Liver (tissue), 3 donors: ENCODE results near the gene STAT2.

Experiments used
- EGR1 ChIP-seq, 2 donors: IDR thresholded peaks; 2 replicates each; pipeline ENCODE4 v1.6.1; 2016 to 2018; ENCODE audit warnings: antibody characterized with exemption in 2 of 2, low read depth in 2 of 2
- FOXA1 ChIP-seq: IDR thresholded peaks from 2 replicates; pipeline ENCODE4 v1.6.1; 2016; ENCODE audit warnings: antibody characterized with exemption
- GABPA ChIP-seq, 2 donors: IDR thresholded peaks in 1 of 2; conservative IDR thresholded peaks in 1 of 2; 2 replicates each; pipeline ENCODE4 v1.6.1; 2016; ENCODE audit warnings: antibody characterized with exemption in 2 of 2, mild to moderate bottlenecking in 1 of 2, moderate library complexity in 1 of 2
- JUND ChIP-seq, 2 donors: IDR thresholded peaks; 2 replicates each; pipeline ENCODE4 v1.6.1; 2016; ENCODE audit warnings: antibody characterized with exemption in 2 of 2
- RAD21 ChIP-seq, 2 donors: IDR thresholded peaks; 2 replicates each; pipeline ENCODE4 v1.6.1; 2016; ENCODE audit warnings: antibody characterized with exemption in 2 of 2, mild to moderate bottlenecking in 2 of 2
- RXRA ChIP-seq, 2 donors: IDR thresholded peaks; 2 replicates each; pipeline ENCODE4 v1.6.1; 2017 to 2018; ENCODE audit warnings: antibody characterized with exemption in 2 of 2, mild to moderate bottlenecking in 1 of 2
- SP1 ChIP-seq: IDR thresholded peaks from 2 replicates; pipeline ENCODE4 v1.6.1; 2018; ENCODE audit warnings: antibody characterized with exemption, mild to moderate bottlenecking
- TAF1 ChIP-seq: conservative IDR thresholded peaks from 2 replicates; pipeline ENCODE4 v1.6.1; 2016; ENCODE audit warnings: antibody characterized with exemption, mild to moderate bottlenecking
- TF ChIP-seq, protein P1 (sequence below): fragments of 150-350 bp; IDR thresholded peaks from 2 replicates; pipeline ENCODE4 v1.5.1; 2017; ENCODE audit warnings: improper control_type of control experiment, low read depth, low read length; ENCODE audit not compliant: missing input control
- TF ChIP-seq, protein P2 (sequence below): IDR thresholded peaks from 2 replicates; pipeline ENCODE4 v1.6.1; 2016; ENCODE audit warnings: antibody characterized with exemption
- TF ChIP-seq, protein P3 (sequence below): IDR thresholded peaks from 2 replicates; pipeline ENCODE4 v1.6.1; 2016; ENCODE audit warnings: antibody characterized with exemption
- TF ChIP-seq, protein P4 (sequence below): IDR thresholded peaks from 2 replicates; pipeline ENCODE4 v1.6.1; 2016; ENCODE audit warnings: antibody characterized with exemption, mild to moderate bottlenecking
- TF ChIP-seq, protein P5 (sequence below): IDR thresholded peaks from 2 replicates; pipeline ENCODE4 v1.6.1; 2016; ENCODE audit warnings: antibody characterized with exemption
- donor health status: healthy.
- donor health status: healthy.

DNA sequence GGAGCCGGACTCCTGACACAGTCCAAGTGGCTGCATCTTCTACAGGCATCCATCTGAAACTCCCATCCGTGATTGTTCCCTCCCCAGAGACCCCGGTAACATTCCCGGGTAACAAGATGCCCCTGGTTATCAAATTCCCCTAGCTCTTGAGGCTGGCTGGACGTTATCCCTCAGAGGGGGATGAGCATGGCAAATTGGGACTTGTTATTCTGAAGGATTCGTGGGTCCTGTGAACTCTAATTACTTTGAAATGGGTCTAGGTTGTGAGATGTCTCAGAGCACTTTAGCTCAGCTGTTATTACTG, 25.5 kb downstream of the STAT2 start:
- TF ChIP-seq, protein P1, sequence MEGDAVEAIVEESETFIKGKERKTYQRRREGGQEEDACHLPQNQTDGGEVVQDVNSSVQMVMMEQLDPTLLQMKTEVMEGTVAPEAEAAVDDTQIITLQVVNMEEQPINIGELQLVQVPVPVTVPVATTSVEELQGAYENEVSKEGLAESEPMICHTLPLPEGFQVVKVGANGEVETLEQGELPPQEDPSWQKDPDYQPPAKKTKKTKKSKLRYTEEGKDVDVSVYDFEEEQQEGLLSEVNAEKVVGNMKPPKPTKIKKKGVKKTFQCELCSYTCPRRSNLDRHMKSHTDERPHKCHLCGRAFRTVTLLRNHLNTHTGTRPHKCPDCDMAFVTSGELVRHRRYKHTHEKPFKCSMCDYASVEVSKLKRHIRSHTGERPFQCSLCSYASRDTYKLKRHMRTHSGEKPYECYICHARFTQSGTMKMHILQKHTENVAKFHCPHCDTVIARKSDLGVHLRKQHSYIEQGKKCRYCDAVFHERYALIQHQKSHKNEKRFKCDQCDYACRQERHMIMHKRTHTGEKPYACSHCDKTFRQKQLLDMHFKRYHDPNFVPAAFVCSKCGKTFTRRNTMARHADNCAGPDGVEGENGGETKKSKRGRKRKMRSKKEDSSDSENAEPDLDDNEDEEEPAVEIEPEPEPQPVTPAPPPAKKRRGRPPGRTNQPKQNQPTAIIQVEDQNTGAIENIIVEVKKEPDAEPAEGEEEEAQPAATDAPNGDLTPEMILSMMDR, result no peak
- TF ChIP-seq GABPA (IDR thresholded peaks at IDR 0.05 in 1 of 2, conservative IDR thresholded peaks at IDR 0.05 in 1 of 2) (no peak), RAD21 (IDR thresholded peaks at IDR 0.05) (no peak), FOXA1 (no peak), EGR1 (IDR thresholded peaks at IDR 0.05; ENCODE audit: low read depth in 2 of 2) (no peak), RXRA (IDR thresholded peaks at IDR 0.05) (no peak), JUND (IDR thresholded peaks at IDR 0.05) (no peak), SP1 (no peak), TAF1 (no peak)
- TF ChIP-seq, protein P2, sequence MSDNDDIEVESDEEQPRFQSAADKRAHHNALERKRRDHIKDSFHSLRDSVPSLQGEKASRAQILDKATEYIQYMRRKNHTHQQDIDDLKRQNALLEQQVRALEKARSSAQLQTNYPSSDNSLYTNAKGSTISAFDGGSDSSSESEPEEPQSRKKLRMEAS, result no peak
- TF ChIP-seq, protein P3, sequence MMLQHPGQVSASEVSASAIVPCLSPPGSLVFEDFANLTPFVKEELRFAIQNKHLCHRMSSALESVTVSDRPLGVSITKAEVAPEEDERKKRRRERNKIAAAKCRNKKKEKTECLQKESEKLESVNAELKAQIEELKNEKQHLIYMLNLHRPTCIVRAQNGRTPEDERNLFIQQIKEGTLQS, result no peak
- TF ChIP-seq, protein P4, sequence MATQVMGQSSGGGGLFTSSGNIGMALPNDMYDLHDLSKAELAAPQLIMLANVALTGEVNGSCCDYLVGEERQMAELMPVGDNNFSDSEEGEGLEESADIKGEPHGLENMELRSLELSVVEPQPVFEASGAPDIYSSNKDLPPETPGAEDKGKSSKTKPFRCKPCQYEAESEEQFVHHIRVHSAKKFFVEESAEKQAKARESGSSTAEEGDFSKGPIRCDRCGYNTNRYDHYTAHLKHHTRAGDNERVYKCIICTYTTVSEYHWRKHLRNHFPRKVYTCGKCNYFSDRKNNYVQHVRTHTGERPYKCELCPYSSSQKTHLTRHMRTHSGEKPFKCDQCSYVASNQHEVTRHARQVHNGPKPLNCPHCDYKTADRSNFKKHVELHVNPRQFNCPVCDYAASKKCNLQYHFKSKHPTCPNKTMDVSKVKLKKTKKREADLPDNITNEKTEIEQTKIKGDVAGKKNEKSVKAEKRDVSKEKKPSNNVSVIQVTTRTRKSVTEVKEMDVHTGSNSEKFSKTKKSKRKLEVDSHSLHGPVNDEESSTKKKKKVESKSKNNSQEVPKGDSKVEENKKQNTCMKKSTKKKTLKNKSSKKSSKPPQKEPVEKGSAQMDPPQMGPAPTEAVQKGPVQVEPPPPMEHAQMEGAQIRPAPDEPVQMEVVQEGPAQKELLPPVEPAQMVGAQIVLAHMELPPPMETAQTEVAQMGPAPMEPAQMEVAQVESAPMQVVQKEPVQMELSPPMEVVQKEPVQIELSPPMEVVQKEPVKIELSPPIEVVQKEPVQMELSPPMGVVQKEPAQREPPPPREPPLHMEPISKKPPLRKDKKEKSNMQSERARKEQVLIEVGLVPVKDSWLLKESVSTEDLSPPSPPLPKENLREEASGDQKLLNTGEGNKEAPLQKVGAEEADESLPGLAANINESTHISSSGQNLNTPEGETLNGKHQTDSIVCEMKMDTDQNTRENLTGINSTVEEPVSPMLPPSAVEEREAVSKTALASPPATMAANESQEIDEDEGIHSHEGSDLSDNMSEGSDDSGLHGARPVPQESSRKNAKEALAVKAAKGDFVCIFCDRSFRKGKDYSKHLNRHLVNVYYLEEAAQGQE, result no peak
- TF ChIP-seq, protein P5, sequence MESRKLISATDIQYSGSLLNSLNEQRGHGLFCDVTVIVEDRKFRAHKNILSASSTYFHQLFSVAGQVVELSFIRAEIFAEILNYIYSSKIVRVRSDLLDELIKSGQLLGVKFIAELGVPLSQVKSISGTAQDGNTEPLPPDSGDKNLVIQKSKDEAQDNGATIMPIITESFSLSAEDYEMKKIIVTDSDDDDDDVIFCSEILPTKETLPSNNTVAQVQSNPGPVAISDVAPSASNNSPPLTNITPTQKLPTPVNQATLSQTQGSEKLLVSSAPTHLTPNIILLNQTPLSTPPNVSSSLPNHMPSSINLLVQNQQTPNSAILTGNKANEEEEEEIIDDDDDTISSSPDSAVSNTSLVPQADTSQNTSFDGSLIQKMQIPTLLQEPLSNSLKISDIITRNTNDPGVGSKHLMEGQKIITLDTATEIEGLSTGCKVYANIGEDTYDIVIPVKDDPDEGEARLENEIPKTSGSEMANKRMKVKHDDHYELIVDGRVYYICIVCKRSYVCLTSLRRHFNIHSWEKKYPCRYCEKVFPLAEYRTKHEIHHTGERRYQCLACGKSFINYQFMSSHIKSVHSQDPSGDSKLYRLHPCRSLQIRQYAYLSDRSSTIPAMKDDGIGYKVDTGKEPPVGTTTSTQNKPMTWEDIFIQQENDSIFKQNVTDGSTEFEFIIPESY, result no peak
